ENCODE results near the gene PSMB8.
"Not testable (repeated sequence)": the region's sequence is repeated elsewhere in the genome, so short reads cannot be mapped to it uniquely, and the experiment has no call there.

Gene PSMB8

GRCh38 chr6:32816746-32817204 is 27.1 kb downstream of the PSMB8 start, which contains the start of gene HLA-DOB:
Gene HLA-DOB, minus strand, starts transcription at chr6:32817002. Its CDS starts 51 bp downstream, at chr6:32816951.
- 76 to 81% methylated on average over 2 to 3 of the region's 3 CpGs for WGBS, 2 experiments (ENCODE audit: insufficient coverage in 2 of 2)
- H3K4me1 ChIP-seq (ENCODE audit: control insufficient read depth, insufficient read depth, low read length, poor library complexity, severe bottlenecking), result no peaks in the 10 kb centered on the region
- no peak within 1 kb of the TSS for H3K4me3 ChIP-seq (ENCODE audit: extremely low read depth, insufficient read depth, low read length, poor library complexity, severe bottlenecking)
- no peak within 1 kb of the TSS for H3K27ac ChIP-seq (ENCODE audit: low read depth, low read length, severe bottlenecking)
- H3K36me3 ChIP-seq (ENCODE audit: control insufficient read depth, insufficient read depth, low read length), result no peaks in the 10 kb centered on the region
- no peaks in the 10 kb centered on the region for H3K9me3 ChIP-seq (ENCODE audit: control insufficient read depth, low read length)

- H3K4me3 ChIP-seq (ENCODE audit: extremely low read depth, insufficient read depth, low read length, poor library complexity, severe bottlenecking), result no peak overlapping the region
- H3K27ac ChIP-seq (ENCODE audit: low read depth, low read length, severe bottlenecking), result no peak overlapping the region
- no CpG with 5 or more reads among the region's 2 CpGs for WGBS, 2 experiments (ENCODE audit: insufficient coverage in 2 of 2)
- H3K4me1 ChIP-seq (ENCODE audit: control insufficient read depth, insufficient read depth, low read length, poor library complexity, severe bottlenecking), result no peaks in the 10 kb centered on the region
- no peaks in the 10 kb centered on the region for H3K9me3 ChIP-seq (ENCODE audit: control insufficient read depth, low read length)
- no peaks in the 10 kb centered on the region for H3K36me3 ChIP-seq (ENCODE audit: control insufficient read depth, insufficient read depth, low read length)
These were observed 27.9 kb downstream of the PSMB8 start for GRCh38 chr6:32815996-32816395.

GRCh38 chr6:32815115-32815514 is 28.7 kb downstream of the PSMB8 start:
- Histone ChIP-seq H3K27ac (ENCODE audit: low read depth, low read length, severe bottlenecking) (no peak overlapping the region), H3K4me3 (ENCODE audit: extremely low read depth, insufficient read depth, low read length, poor library complexity, severe bottlenecking) (no peak overlapping the region)
- 86 to 91% methylated on average over 4 of the region's 5 CpGs for WGBS, 2 experiments (ENCODE audit: insufficient coverage in 2 of 2)

GRCh38 chr6:32814145-32814544 is 29.7 kb downstream of the PSMB8 start:
- H3K4me3 ChIP-seq (ENCODE audit: extremely low read depth, insufficient read depth, low read length, poor library complexity, severe bottlenecking), result no peak overlapping the region
- H3K36me3 ChIP-seq (ENCODE audit: control insufficient read depth, insufficient read depth, low read length), result no peaks in the 10 kb centered on the region
- H3K27ac ChIP-seq (ENCODE audit: low read depth, low read length, severe bottlenecking), result no peak overlapping the region

More at GRCh38 chr6:32815115-32815514, 28.7 kb downstream of the PSMB8 start:
- H3K4me1 ChIP-seq (ENCODE audit: control insufficient read depth, insufficient read depth, low read length, poor library complexity, severe bottlenecking), result no peaks in the 10 kb centered on the region
- no peaks in the 10 kb centered on the region for H3K9me3 ChIP-seq (ENCODE audit: control insufficient read depth, low read length)
- H3K36me3 ChIP-seq (ENCODE audit: control insufficient read depth, insufficient read depth, low read length), result no peaks in the 10 kb centered on the region

GRCh38 chr6:32809171-32809570 is 34.7 kb downstream of the PSMB8 start:
- Histone ChIP-seq H3K4me3 (ENCODE audit: extremely low read depth, insufficient read depth, low read length, poor library complexity, severe bottlenecking) (no peak overlapping the region), H3K9me3 (ENCODE audit: control insufficient read depth, low read length) (no peaks in the 10 kb centered on the region), H3K27ac (ENCODE audit: low read depth, low read length, severe bottlenecking) (no peak overlapping the region), H3K36me3 (ENCODE audit: control insufficient read depth, insufficient read depth, low read length) (no peaks in the 10 kb centered on the region), H3K4me1 (ENCODE audit: control insufficient read depth, insufficient read depth, low read length, poor library complexity, severe bottlenecking) (no peaks in the 10 kb centered on the region)
- no CpG with 5 or more reads among the region's 1 CpG for WGBS, 2 experiments (ENCODE audit: insufficient coverage in 2 of 2)

More at GRCh38 chr6:32814145-32814544, 29.7 kb downstream of the PSMB8 start:
- H3K4me1 ChIP-seq (ENCODE audit: control insufficient read depth, insufficient read depth, low read length, poor library complexity, severe bottlenecking), result no peaks in the 10 kb centered on the region
- WGBS, 2 experiments (ENCODE audit: insufficient coverage in 2 of 2), result 89 to 100% methylated on average over 1 to 2 of the region's 2 CpGs
- H3K9me3 ChIP-seq (ENCODE audit: control insufficient read depth, low read length), result no peaks in the 10 kb centered on the region

- no peaks in the 10 kb centered on the region for H3K36me3 ChIP-seq (ENCODE audit: control insufficient read depth, insufficient read depth, low read length)
- H3K27ac ChIP-seq (ENCODE audit: low read depth, low read length, severe bottlenecking), result no peak overlapping the region
- H3K4me3 ChIP-seq (ENCODE audit: extremely low read depth, insufficient read depth, low read length, poor library complexity, severe bottlenecking), result no peak overlapping the region
- WGBS, 2 experiments (ENCODE audit: insufficient coverage in 2 of 2), result 68% methylated on average over 5 of the region's 5 CpGs; no CpG with 5 or more reads in 1 of the 2 experiments
- no peaks in the 10 kb centered on the region for H3K4me1 ChIP-seq (ENCODE audit: control insufficient read depth, insufficient read depth, low read length, poor library complexity, severe bottlenecking)
- H3K9me3 ChIP-seq (ENCODE audit: control insufficient read depth, low read length), result no peaks in the 10 kb centered on the region
These were observed 36.7 kb downstream of the PSMB8 start for GRCh38 chr6:32807020-32807580.

- not testable (repeated sequence) for H3K9me3 ChIP-seq (ENCODE audit: control insufficient read depth, low read length); H3K36me3 ChIP-seq (ENCODE audit: control insufficient read depth, insufficient read depth, low read length); H3K27ac ChIP-seq (ENCODE audit: low read depth, low read length, severe bottlenecking); H3K4me1 ChIP-seq (ENCODE audit: control insufficient read depth, insufficient read depth, low read length, poor library complexity, severe bottlenecking); H3K4me3 ChIP-seq (ENCODE audit: extremely low read depth, insufficient read depth, low read length, poor library complexity, severe bottlenecking)
These were observed 38.4 kb downstream of the PSMB8 start for GRCh38 chr6:32805404-32805803.

- H3K4me3 ChIP-seq (ENCODE audit: extremely low read depth, insufficient read depth, low read length, poor library complexity, severe bottlenecking), result no peak overlapping the region
- no peak overlapping the region for H3K27ac ChIP-seq (ENCODE audit: low read depth, low read length, severe bottlenecking)
- H3K4me1 ChIP-seq (ENCODE audit: control insufficient read depth, insufficient read depth, low read length, poor library complexity, severe bottlenecking), result no peaks in the 10 kb centered on the region
- H3K9me3 ChIP-seq (ENCODE audit: control insufficient read depth, low read length), result no peaks in the 10 kb centered on the region
- H3K36me3 ChIP-seq (ENCODE audit: control insufficient read depth, insufficient read depth, low read length), result no peaks in the 10 kb centered on the region
- WGBS, 2 experiments (ENCODE audit: insufficient coverage in 2 of 2), result 100% methylated on average over 1 to 2 of the region's 2 CpGs
These were observed 40.4 kb downstream of the PSMB8 start for GRCh38 chr6:32803416-32803815.

GRCh38 chr6:32799740-32800139 is 44.1 kb downstream of the PSMB8 start:
- WGBS, 2 experiments (ENCODE audit: insufficient coverage in 2 of 2), result no CpG with 5 or more reads among the region's 3 CpGs

GRCh38 chr6:32799168-32799567 is 44.7 kb downstream of the PSMB8 start:
- H3K4me1 ChIP-seq (ENCODE audit: control insufficient read depth, insufficient read depth, low read length, poor library complexity, severe bottlenecking), result no peaks in the 10 kb centered on the region
- no peaks in the 10 kb centered on the region for H3K9me3 ChIP-seq (ENCODE audit: control insufficient read depth, low read length)
- 89 to 100% methylated on average over 2 to 3 of the region's 3 CpGs for WGBS, 2 experiments (ENCODE audit: insufficient coverage in 2 of 2)
- H3K36me3 ChIP-seq (ENCODE audit: control insufficient read depth, insufficient read depth, low read length), result no peaks in the 10 kb centered on the region
- H3K4me3 ChIP-seq (ENCODE audit: extremely low read depth, insufficient read depth, low read length, poor library complexity, severe bottlenecking), result no peak overlapping the region
- H3K27ac ChIP-seq (ENCODE audit: low read depth, low read length, severe bottlenecking), result no peak overlapping the region

More at GRCh38 chr6:32799740-32800139, 44.1 kb downstream of the PSMB8 start:
- Histone ChIP-seq H3K4me3 (ENCODE audit: extremely low read depth, insufficient read depth, low read length, poor library complexity, severe bottlenecking) (no peak overlapping the region), H3K9me3 (ENCODE audit: control insufficient read depth, low read length) (no peaks in the 10 kb centered on the region), H3K36me3 (ENCODE audit: control insufficient read depth, insufficient read depth, low read length) (no peaks in the 10 kb centered on the region), H3K4me1 (ENCODE audit: control insufficient read depth, insufficient read depth, low read length, poor library complexity, severe bottlenecking) (no peaks in the 10 kb centered on the region), H3K27ac (ENCODE audit: low read depth, low read length, severe bottlenecking) (no peak overlapping the region)

GRCh38 chr6:32796848-32797776 is 46.7 kb downstream of the PSMB8 start:
- 27 to 28% methylated on average over 23 to 24 of the region's 30 CpGs for WGBS, 2 experiments (ENCODE audit: insufficient coverage in 2 of 2)
- Histone ChIP-seq H3K4me1 (ENCODE audit: control insufficient read depth, insufficient read depth, low read length, poor library complexity, severe bottlenecking) (no peaks in the 10 kb centered on the region), H3K36me3 (ENCODE audit: control insufficient read depth, insufficient read depth, low read length) (no peaks in the 10 kb centered on the region), H3K9me3 (ENCODE audit: control insufficient read depth, low read length) (no peaks in the 10 kb centered on the region), H3K4me3 (ENCODE audit: extremely low read depth, insufficient read depth, low read length, poor library complexity, severe bottlenecking) (no peak overlapping the region), H3K27ac (ENCODE audit: low read depth, low read length, severe bottlenecking) (no peak overlapping the region)
